Measurements from ENCODE around the gene GOT1.

GOT1 gene

DNA sequence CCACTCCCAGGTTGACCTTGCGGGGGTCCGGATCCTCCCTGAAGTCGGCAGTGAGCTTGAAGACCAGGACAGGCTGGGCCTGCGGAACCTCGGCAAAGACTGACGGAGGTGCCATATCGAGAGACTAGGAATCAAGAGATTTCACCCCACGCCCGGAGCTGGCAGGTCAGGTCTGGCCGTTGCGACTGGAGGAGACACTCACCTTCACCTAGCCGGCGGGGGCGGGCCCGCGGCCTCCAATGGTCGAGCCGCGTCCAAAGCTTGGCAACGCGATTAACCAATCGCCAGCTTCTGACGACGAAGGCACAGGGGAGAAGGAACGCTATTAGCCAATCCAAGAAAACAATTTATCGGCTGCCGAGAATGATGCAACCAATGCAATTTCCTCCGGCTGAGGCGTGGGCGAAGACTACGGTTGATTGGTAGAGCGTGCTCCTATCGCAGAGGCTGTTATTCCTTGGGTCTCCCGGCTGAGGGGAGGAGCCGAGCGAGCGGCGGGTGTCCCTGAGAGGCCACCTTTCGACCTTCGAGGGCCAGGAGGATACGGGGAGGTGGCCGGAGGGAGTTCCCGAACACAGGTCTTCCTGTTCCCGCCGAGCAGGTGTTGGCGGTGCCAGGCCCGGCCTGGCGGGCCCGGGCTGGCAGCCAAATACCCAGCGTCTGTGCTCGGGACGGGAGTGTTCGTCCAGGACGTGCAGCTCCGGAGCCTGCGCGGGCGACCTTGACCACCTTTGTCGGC, at the start of gene GOT1:
Gene GOT1 (minus strand): TSS at position 174 of the 739 bp plus-strand sequence. CDS start 59 bp downstream, at position 115.
- DNase-seq, result peak; percentile 99

DNA sequence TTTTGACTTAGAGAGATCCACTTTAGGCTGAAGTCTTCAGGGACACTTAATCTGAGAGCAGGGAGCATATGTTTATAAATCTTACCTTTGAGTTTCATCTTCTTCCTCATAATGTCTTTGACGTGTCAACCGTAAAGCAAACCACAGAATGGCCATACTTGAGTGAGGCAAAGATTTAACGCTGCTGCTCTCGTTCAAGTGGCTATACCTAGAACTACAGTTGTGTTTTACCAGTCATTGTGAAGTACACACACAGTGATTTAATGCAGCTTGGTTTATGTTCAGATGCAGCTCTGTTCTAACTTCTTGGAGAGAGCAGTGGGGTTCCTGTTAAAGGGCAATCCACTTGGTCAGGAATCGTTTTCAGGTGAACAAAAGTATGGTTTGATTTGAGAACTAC, 39.9 kb upstream of the GOT1 start:
- DNase-seq, result no peak

DNA sequence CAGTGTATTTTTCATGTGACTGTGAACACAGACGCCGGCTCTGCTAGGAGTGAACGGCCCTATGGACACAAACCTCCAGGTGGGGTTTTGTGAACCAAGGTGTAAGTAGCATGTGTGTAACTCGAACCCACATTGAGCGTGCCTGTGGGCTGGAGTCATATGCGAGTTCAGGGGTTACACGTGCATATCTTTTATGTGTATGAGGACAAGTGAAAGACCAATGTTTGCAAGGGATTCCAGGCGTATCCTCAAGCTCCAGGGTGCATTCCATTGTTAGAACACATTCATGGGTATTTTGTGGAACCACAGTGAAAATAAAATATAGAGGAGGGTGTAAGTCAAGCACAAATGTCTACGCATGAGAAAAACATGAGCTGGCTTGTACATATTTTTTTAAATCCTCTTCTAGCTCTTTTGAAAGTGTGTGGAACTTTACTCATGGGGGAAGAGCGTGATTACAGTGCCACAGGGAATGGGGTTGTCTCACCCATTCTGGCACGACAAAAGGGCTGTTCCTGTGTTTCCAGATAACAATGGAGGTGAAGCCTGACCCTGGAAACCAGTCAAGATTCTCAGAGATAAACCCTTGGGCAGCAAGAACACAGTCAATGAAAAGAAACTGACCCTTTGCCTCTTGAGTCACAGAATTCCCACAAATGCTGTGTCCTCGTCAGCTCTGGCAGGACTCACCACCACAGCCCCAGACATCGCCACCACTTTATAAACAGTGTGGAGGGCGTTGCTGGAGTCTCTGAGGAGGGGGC, 37.0 kb upstream of the GOT1 start:
- DNase-seq, result no peak

DNA sequence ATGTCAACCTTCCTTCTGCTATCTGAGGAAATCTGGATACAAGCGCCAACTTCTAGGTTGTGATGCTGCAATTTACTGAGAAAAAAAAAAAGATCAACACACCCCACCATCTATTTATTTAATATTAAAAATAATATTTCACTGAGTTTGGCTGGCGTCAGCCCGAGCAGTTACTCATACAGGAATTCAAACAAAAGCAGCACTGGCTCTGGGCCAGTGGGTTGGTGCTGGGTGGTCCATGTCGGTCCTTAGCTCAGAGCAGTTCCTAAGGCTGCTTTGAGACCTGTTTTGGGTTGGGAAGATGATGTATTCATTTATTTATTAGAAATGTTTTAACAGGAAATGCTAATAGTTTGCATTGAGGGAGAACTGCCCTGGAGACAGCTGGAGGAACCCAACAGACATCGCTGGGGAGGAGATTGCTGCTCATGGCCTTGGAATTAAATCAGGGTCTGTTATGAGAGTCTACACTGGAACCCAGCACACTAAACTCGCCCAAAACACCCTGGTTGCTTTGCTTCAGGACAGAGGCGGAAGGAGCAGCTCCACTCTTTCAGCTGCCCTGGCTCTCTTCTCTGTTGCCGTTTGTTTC, 36.3 kb upstream of the GOT1 start:
- DNase-seq, result no peak

DNA sequence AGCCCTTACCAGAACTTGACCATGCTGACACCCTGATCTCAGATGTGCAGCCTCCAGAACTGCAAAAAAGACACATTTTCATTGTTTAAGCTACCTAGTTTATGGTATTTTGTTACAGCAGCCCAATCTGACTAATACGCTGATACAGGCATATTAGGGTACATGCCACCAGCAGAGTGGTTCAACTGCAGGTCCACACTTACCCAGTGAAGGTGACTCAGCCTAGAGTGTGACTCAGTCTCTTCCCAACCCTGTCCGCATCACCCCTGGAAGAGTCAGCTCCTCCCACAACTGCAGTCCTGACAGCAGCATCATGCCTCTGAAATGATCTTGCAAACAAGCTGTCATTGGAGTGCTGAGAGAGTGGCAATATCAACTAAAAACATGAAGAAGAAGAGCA, 30.8 kb upstream of the GOT1 start:
- no peak for DNase-seq

DNA sequence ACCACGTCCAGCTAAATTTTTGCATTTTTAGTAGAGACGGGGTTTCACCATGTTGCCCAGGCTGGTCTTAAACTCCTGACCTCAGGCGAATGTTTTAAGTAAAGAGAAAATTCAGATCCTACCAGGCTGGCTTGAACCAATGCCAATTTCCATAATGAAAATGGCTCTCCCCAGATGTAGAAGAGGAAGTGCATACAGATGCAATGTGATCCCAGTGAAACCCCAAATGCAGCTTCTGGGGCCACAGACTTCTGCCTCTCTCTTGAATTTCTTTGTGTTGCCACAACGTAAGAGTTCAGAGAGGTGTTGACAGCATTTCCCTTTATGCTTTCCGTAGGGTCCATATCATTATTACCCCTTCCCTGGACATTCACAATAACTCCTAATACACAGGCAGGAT, 29.6 kb upstream of the GOT1 start:
- DNase-seq, result no peak

DNA sequence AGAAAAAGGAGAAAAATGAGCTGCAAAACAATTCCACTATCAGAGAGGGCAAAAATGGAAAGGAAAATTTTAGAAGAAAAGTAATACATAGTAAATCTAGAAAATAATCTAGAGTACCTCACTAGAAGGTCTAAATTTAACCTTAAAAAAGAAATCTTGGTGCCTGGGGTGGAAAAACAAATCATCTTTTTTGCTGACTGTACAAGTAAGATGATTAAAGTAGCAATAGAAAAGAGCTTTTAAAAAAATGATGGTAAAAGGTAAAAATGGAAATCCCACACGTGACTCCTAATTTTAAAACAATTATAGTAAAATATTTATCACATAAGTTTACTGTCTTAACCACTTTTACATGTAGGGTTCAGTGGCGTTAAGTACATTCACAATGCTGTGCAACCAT, 28.8 kb upstream of the GOT1 start:
- no peak for DNase-seq

DNA sequence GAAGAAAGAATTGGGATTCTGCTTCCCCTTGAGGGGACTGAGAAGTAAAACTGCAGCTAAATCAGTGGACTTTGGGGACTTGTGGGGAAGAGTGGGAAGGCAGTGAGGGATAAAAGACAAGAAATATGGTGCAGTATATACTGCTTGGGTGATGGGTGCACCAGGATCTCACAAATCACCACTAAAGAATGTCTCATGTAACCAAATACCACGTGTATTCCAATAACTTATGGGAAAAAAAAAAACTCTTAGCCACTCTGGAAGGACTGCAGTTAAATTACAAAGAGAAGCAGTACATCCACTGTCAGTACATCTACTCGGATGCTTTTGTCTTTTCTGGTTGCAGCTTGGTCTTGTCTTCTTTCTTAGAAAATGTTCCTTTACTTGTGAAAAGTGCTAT, 27.4 kb upstream of the GOT1 start:
- no peak for DNase-seq

DNA sequence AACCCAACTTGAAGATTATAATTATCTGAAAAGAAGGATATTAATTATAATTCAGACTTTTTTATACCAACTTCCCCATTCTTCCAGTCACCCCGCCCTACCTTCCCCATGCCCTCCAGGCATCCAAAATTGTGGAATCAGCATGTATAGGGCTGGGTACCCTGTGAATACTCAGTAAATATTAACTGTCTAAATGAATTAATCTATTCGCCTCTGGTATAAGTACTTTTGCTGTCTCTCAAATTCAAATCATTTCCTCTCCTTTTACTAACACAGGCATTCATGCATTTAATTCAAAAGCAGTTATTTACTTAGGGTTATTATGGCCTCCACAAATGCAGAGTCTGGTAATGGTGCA, 26.5 kb upstream of the GOT1 start:
- DNase-seq, result no peak

DNA sequence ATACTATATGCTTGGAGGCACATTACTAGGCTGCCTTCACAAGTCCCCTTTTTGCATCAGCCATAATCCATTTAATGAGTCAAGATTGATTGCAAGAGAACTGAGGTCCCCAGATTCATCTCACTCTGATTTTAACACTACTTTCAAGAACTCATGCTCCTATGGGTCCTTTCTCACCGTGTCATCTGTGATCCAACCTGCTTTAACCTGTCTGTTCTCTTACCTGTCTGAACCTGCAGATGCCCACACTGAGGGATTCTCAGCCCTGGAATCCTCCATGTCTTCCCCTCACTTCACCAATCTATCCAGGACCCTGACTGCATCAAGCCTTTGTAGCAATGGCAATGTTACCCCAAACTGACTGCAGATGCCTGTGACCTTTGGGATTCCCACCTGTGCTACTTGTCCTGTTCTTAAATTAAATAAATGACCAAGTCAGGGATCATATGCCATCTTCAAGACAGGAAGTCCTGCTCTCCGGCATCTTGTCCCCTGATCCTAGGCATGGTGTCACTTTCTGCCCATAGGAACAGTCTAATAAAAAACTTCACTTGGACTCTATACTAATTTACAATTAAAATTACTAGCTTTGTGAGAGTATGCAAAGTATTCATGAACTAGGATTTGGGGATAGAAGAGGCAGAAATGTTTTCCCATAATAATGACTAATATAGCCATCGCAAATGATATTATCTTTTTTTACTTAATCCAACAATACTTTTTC, 25.9 kb upstream of the GOT1 start:
- DNase-seq, result no peak

DNA sequence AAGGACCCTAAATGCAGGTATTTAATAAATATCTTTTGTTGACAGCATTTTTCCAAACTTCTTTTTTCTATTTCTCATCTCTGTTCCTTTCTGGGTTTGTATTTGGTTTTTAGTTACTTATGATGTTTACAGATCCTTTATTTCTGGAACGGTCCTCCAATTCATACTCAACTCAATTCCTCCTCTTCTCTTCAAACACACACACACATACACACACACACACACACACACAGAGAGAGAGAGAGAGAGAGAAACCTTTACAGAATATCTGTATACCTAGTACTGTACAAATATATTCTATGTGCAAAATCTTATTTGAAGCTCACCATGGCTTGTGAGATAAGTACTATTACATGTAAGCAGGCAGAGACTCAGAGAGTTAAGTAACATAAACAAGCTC, 21.6 kb upstream of the GOT1 start:
- DNase-seq, result no peak

DNA sequence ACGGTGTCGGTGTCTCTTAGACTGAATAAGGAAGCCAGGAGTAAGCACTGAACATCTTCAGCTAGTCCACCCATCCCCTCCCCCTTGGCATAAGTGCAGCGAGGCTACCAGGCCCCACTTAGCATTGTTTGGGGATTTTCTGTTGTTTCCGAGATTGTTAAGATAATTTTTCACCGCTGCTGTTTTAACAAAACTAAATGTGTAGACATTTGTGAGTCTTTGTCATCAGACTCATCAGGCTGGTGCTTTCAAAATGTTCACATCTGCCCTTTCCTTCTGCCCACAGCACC, 21.0 kb upstream of the GOT1 start:
- DNase-seq, result no peak

DNA sequence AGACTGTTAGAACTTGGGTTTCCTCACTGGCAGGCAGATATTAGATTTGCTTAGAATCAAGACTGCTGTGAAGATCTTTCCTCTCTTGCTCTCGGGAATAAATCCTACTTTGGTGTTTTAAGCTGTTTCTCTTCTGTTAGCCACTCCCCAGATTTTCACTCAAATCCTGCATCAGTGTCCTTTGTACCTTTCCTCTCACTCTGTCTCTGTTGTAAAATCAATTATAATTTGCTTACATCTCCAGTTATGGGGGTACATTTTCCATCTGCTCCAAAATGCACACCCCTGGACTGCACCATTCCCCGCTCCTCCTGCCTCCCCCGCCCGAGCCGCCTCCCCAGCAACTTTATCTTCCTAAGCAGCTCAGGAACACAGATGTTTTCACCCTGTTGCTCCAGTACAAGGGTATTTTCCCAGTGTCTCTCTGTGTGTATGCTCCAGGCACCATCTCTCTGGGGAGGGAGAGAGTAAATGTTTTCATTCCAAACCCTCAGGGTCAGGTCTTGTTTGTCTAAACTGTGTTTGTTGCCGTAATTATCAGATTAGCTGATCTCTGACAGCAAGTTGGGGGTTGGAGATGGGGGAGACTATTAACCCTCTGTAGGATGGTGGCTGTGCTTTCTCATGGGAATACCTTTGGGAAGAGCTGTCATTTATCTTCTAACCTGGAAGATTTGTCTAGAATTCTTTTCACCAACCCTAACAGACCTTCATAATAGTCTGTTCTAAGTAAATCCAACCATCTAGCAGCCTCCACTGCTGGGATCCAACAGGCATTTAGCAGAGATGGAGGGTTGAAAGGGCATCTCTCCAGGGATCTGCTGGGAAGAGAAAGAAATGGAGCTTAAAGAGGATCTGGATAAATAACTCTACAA, 20.4 kb upstream of the GOT1 start:
- no peak for DNase-seq

DNA sequence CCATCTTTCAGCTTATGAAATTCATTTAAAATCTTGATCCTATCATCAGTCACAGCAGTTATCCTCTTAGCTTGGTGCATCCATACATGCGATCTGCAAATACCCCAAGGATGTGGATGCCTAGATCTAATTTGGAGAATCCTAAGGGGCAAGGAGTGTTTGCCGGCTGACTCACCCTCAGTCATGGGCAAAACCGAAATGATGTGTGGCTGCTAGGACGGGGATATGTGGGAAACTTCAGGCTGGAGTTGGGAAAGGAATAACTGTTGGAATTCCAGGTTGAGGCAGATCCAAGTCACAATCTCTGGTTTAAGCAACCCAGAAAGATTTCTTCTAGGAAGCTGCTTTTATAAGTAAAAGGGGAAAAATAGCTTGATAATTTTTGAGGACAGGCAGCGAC, 19.7 kb upstream of the GOT1 start:
- DNase-seq, result no peak

DNA sequence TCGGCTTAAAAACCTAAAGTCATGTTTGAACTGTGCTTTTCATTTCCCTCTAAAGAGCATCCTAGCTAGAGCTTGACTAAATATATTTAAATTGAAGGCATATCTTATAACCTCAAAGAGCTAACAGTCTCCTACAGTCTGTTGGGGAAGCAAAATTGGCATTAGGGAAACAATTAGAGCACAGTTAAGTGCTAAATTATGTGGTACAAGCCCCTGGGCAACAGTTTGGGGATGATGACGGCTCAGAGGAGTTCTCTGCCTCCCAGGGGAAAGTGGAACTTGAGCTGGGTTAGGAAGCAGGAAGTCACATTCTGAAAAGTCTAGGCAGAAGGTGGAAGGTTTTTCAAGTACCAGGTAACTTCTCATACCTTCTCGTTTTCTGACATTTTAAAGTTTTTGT, 18.6 kb upstream of the GOT1 start:
- no peak for DNase-seq

DNA sequence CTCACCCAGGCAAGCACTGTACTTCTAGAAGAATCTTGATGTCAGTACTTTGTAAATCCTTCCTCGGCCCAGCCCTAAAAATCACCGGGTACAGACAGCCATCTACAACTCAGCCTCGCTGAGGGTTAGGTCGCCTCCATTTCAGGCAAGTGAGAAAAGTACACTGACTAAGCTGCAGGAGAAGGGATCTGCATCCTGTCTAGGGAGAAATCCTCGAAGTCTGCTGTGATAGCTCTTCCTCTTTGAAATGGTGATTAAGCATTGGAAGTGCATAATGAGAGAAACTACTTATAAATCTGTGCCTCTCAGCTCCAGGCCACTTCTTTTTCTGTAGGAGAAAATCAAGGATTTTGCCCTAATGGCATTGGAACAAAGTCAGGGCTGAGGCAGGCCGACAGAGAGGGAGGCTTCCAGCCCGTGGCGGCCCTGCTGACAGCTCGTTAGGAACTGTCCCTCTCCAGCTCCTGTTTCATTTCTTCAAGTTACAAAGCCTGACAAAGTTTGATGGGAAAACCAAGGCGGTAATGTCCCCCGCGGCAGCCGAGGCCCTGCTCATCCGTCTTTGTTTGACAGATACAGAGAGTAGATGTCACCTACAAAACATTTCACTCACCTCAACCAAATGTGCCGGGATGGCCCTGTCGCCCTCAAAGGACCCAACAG, 14.1 kb upstream of the GOT1 start:
- DNase-seq, result no peak

DNA sequence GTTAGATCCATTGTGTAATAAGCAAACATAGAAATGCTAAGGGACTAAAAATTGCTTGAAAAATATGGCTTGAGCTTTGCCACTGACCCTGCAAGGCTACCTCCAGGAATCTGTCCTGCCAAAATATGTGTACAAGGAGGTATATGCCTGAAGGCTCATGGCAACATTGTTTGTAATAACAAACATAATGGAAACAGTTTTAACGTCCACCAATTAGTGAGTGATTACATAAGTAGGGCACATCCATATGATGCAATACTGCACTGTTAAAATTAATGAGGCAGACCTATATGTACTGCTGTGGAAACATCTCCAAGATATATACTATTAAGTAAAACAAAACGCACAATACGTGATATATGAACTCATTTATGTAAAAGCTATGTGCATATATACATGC, 13.1 kb upstream of the GOT1 start:
- no peak for DNase-seq

DNA sequence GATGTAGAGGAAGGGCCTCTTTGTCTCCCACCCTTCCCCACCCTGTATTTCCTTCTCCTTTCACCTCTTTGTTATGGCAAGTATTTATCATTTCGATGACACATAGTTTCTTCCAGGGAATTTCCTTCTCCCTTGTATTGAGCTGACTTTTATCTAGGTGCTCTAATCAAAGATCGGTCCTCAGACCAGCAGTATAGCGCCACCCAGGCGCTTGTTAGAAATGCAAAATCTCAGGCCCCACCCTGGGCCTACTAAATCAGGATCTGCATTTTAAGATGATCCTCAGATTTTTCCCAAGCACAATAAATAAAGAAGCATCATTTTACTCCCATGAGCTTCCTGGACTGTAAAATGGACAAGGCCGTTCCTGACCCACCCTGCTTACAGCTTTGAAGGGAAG, 12.0 kb upstream of the GOT1 start:
- DNase-seq, result no peak

DNA sequence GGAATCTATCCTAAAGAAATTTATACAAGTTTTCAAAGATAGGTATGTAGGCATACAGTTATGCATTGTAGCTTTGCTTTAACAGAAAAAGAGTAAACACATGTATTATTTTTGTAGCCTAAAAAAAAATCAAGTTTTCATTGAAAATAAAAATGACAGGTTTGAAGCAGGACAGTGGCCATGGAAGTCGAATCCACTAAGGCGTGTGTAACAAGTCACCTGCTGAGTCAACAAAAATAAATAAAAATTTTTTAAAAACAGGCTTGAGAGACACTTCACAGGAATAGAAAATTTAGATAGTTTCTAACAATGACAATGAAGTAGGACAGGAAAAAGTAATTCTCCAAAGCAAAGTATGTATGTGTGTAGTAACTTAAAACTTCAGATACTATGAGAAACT, 8.5 kb upstream of the GOT1 start:
- DNase-seq, result no peak

DNA sequence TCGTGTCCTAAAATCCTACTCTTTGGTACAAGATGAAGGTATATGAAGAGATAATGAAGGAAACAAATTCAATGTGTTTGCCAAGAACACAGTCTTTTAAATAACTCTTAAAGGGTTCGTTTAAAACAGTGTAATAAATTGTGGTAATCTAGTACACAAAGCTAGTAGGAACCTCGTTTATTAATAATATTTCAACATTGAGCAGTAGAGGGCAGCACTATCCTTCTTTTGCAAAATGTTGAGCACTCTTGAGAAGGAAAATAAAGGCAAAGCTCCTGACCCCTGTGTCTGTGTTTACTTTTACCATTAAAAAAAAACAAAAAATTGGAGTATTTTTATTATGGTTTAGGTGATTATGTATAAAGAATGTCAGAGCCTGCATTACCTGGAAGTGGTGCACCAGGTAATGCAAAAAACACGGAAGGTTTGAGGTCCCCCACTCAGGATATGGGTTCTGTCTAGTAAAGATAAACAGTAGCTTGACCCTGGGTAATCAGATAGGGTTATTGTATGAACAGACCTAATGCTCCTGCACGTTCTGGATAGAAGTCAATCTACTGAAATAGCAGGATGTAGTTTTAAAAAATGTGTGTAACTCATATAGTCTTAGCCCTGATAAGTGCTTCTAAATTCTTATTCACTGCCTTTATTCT, 5.7 kb upstream of the GOT1 start:
- peak; percentile 48 for DNase-seq

DNA sequence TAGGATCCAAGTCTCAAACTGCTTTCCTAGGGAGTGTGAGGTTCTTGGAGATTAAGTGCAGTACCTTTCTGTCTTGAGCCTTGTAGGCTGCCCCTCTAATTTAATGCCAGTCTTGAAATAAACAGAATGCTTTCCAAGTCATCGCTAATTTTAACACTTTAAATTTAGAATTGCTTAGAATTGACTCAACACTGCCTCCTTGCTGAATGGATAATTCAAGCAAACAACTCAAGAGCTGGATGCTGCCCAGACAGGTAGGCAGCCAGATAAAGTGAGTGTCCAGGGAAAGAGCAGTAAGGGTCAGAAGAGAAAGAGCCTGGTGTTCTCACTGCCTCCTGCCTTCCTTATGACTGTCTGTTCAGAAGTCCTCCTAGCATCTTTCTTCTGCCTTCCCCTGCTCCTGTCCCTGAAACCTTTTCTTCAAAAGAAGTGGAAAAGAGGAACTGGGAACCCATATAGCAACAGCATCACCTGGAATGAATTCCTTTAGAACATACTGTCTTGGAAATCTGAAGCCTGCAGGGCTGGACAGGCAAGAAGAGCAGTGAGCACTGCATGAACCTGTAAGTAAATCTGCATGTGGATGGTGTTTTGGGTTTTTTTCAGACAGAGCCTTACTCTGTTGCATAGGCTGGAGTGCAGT, 3.1 kb upstream of the GOT1 start:
- no peak for DNase-seq

Measured in SHP77 treated with DMSO at 0.1 percent for 48 hours (cell line).